ENCODE measurements around the gene DOK5. TPM values are rescaled to one million over a fixed set of nuclear protein-coding genes. Genes with fewer than 3 reads are reported as not detected.

The DOK5 gene
- total and polyA plus RNA-seq, 9 of the 15 experiments (the other 6 are each of a cell fraction or from before 2014, with no cell fraction given), result not detected

GRCh38 chr20:54622333-54623295 lies 147.2 kb downstream of the DOK5 start:
- in situ Hi-C loops (cut with MboI), result no loop called here
- no TSS peak for BruUV-seq (replicated peaks)
- Histone ChIP-seq H3K4me1 (replicated peaks in 1 of 2; ENCODE audit: control insufficient read depth in 2 of 2, insufficient read depth in 2 of 2, low read length in 2 of 2) (no peaks in the 10 kb centered on the region), H3K27me3 (ENCODE audit: control insufficient read depth in 2 of 2, insufficient read depth in 2 of 2, low read length in 2 of 2) (no peaks in the 10 kb centered on the region), H3K9me1 (ENCODE audit: control insufficient read depth, insufficient read depth, low read length) (no peaks in the 10 kb centered on the region), H3K9ac (ENCODE audit: insufficient read depth in 1 of 2, low read depth in 2 of 2, low read length in 2 of 2) (no peak overlapping the region), H2AFZ (ENCODE audit: low read depth, low read length) (no peak overlapping the region), H3K4me2 (ENCODE audit: insufficient read depth, low read length) (no peak overlapping the region), H3K36me3 (ENCODE audit: control insufficient read depth, insufficient read depth, low read length) (no peaks in the 10 kb centered on the region), H3K27ac (ENCODE audit: extremely low read depth, low read depth, low read length) (no peak overlapping the region), H3K9me3 (replicated peaks; ENCODE audit: control insufficient read depth, insufficient read depth, low read depth, low read length) (no peaks in the 10 kb centered on the region), H4K20me1 (replicated peaks; ENCODE audit: control insufficient read depth, insufficient read depth, low read length) (no peaks in the 10 kb centered on the region), H3K4me3 (no peak overlapping the region), H3K79me2 (ENCODE audit: control insufficient read depth, insufficient read depth, low read length) (no peaks in the 10 kb centered on the region)
- 1% methylated on average over 20 of the region's 20 CpGs for WGBS (ENCODE audit: insufficient coverage, low coverage, missing lambda C conversion rate)
- intact Hi-C loops (cut with micrococcal nuclease), result no loop called here
- FAIRE-seq (no peak), DNase-seq (ENCODE audit: extremely low read depth in 1 of 4, low spot score in 3 of 4) (no peak), ATAC-seq (no peak)
- ChIA-PET CTCF (ENCODE audit: low intra/inter-chr PET ratio) (no interaction called here), POLR2A (interaction anchor here (1.1 kb wide), 1 partner anchor 11 kb away, joined by 3 read pairs; no protein-coding TSS in a partner anchor)
- TF ChIP-seq ZBTB11 (CRISPR knock-in tag; IDR thresholded peaks at IDR 0.05), result peak in 1 of 3 experiments; percentile 77; a peak in 1 of 6 replicates
- no peak for TF ChIP-seq SMARCE1 (IDR thresholded peaks at IDR 0.05)

Data from K562 (cell line).